Stimulated activated CD4-positive, alpha-beta T cell treated with anti-CD3 and anti-CD28 coated beads, Interleukin-12 subunit alpha, Interleukin-12 subunit beta, amount 100 ng/mL, for 4 hours (primary cell): ENCODE data around the gene DNAJB11.
A peak's percentile ranks its signal among the peaks of the same experiment; 100 is the strongest.
"Not testable (repeated sequence)": the region's sequence is repeated elsewhere in the genome, so short reads cannot be mapped to it uniquely, and the experiment has no call there.

Source experiments
- DNase-seq: peaks from one replicate; pipeline ENCODE4 v3.0.0-alpha.2; 2020

Gene DNAJB11

GRCh38 chr3:186552408-186553031, 18.0 kb upstream of the DNAJB11 start:
- no peak for DNase-seq

GRCh38 chr3:186564586-186564985, 5.9 kb upstream of the DNAJB11 start:
- no peak for DNase-seq

- DNase-seq = no peak
Observed at GRCh38 chr3:186566772-186567071, 3.8 kb upstream of the DNAJB11 start.

GRCh38 chr3:186567072-186567921, 3.2 kb upstream of the DNAJB11 start, which contains the start of gene TBCCD1:
TBCCD1 (minus strand) TSS chr3:186567339; CDS start chr3:186564329, 3,010 bp downstream.
- DNase-seq = peak; percentile 94

- not testable (repeated sequence) for DNase-seq
Observed at GRCh38 chr3:186569361-186569760, 1.2 kb upstream of the DNAJB11 start.

- no peak for DNase-seq
Observed at GRCh38 chr3:186569779-186570095, 783 bp upstream of the DNAJB11 start.

GRCh38 chr3:186570941-186571643, 572 bp downstream of the DNAJB11 start:
- DNase-seq = no peak

- no peak for DNase-seq
Observed at GRCh38 chr3:186571644-186572013, 1.1 kb downstream of the DNAJB11 start.

GRCh38 chr3:186577521-186577920, 7.0 kb downstream of the DNAJB11 start:
- no peak for DNase-seq

- no peak for DNase-seq
Observed at GRCh38 chr3:186580785-186581184, 10.3 kb downstream of the DNAJB11 start.

GRCh38 chr3:186582541-186582940, 12.0 kb downstream of the DNAJB11 start:
- DNase-seq = no peak

- no peak for DNase-seq
Observed at GRCh38 chr3:186583831-186584230, 13.3 kb downstream of the DNAJB11 start.

GRCh38 chr3:186586245-186586644, 15.7 kb downstream of the DNAJB11 start:
- not testable (repeated sequence) for DNase-seq

GRCh38 chr3:186587183-186587582, 16.7 kb downstream of the DNAJB11 start:
- no peak for DNase-seq

GRCh38 chr3:186588632-186589031, 18.1 kb downstream of the DNAJB11 start:
- DNase-seq = no peak

GRCh38 chr3:186589121-186589520, 18.6 kb downstream of the DNAJB11 start:
- no peak for DNase-seq

GRCh38 chr3:186589856-186590579, 19.5 kb downstream of the DNAJB11 start:
- DNase-seq = no peak

- DNase-seq = no peak
Observed at GRCh38 chr3:186590580-186591295, 20.2 kb downstream of the DNAJB11 start.

- DNase-seq = no peak
Observed at GRCh38 chr3:186592682-186593081, 22.2 kb downstream of the DNAJB11 start.

- DNase-seq = no peak
Observed at GRCh38 chr3:186593862-186594261, 23.3 kb downstream of the DNAJB11 start.

GRCh38 chr3:186594591-186595113, 24.1 kb downstream of the DNAJB11 start:
- DNase-seq = no peak

- DNase-seq = no peak
Observed at GRCh38 chr3:186596568-186597287, 26.2 kb downstream of the DNAJB11 start.
